ENCODE results near the gene CDK2. TPM values are rescaled to one million over a fixed set of nuclear protein-coding genes. Genes with fewer than 3 reads are reported as not detected.

The CDK2 gene
- total RNA-seq, 1 experiment from 2014 or later, result 23.8 TPM

DNA sequence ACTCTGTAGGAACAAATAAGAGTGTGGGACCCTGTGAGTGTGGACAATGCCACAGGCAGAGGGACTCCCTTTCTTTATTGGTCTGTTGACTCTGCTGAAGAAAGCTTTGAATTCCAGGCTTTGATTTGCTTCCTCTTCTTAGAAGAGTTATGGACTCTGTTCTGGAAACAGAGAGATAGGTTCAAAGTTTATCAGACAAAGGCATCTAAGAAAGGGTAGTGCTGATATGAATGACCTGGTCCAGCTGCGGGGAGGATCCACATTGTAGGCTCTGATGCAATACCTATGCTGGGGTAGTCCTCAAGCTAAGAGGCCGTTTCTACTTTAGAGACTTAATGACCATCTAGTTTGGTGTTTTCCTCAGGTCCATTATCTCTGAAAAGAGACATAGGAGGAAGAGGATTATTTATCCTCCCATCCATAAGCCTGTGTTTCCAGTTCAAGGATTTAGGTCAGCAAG is 43.5 kb downstream of the CDK2 start:
- Mint-ChIP-seq H3K4me1 (ENCODE audit: insufficient read depth, unreplicated experiment) (no peaks in the 10 kb centered on the region), H3K27me3 (ENCODE audit: insufficient read depth, unreplicated experiment) (no peaks in the 10 kb centered on the region), H3K36me3 (ENCODE audit: insufficient read depth, unreplicated experiment) (peaks cover 6% of the 10 kb centered on the region), H3K9me3 (ENCODE audit: unreplicated experiment) (no peaks in the 10 kb centered on the region), H3K27ac (ENCODE audit: low read depth, unreplicated experiment) (no peak overlapping the region), H3K4me3 (ENCODE audit: unreplicated experiment) (no peak overlapping the region)
- CTCF ChIA-PET, result interaction anchor here (0.7 to 3.0 kb wide), 2 partner anchors 14 to 98 kb away, joined by 3 to 19 read pairs; partner anchors contain the start of gene SUOX
- intact Hi-C loops (cut with micrococcal nuclease), result no loop called here
- POLR2A ChIA-PET, result interaction anchor here (0.7 to 4.9 kb wide), 3 partner anchors 13 to 36 kb away, joined by 3 to 62 read pairs (median 7); partner anchors contain the start of genes RAB5B and SUOX
- TF ChIP-seq, protein P1, sequence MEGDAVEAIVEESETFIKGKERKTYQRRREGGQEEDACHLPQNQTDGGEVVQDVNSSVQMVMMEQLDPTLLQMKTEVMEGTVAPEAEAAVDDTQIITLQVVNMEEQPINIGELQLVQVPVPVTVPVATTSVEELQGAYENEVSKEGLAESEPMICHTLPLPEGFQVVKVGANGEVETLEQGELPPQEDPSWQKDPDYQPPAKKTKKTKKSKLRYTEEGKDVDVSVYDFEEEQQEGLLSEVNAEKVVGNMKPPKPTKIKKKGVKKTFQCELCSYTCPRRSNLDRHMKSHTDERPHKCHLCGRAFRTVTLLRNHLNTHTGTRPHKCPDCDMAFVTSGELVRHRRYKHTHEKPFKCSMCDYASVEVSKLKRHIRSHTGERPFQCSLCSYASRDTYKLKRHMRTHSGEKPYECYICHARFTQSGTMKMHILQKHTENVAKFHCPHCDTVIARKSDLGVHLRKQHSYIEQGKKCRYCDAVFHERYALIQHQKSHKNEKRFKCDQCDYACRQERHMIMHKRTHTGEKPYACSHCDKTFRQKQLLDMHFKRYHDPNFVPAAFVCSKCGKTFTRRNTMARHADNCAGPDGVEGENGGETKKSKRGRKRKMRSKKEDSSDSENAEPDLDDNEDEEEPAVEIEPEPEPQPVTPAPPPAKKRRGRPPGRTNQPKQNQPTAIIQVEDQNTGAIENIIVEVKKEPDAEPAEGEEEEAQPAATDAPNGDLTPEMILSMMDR (IDR thresholded peaks at IDR 0.05; ENCODE audit: unreplicated experiment), result no peak
- no peak for DNase-seq (ENCODE audit: unreplicated experiment)
- BruUV-seq (replicated peaks), result no TSS peak

DNA sequence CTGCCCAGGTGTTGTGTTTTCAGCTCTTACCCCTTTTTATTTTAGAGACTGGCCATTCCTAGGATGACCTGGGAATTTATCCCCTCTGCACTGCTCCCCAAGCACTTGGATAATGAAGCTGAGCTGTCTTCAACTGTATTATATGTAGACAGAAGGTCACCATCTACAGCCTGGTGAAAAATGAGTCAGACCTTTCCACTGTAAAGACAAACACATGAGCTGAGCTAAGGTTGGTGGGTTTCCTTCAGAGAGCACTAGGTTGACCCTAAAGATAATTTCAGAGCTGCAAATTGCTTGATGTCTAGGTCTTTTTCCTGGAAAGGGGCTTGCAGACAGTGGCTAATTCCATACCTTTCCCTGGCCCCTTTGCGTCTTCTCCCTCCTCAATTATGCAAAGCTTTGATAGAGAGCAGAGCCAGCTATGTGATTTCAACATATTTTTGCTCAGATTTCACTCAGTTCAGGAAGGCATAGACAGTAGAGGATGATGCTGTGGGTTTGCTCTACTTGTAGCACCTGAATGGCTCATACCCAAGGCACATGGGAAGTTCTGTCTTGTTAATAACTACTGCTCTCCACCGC is 45.0 kb downstream of the CDK2 start:
- no peaks in the 10 kb centered on the region for H3K4me1 Mint-ChIP-seq (ENCODE audit: insufficient read depth, unreplicated experiment)
- TF ChIP-seq, protein P1 (IDR thresholded peaks at IDR 0.05; ENCODE audit: unreplicated experiment), result no peak
- no peaks in the 10 kb centered on the region for H3K9me3 Mint-ChIP-seq (ENCODE audit: unreplicated experiment)
- H3K4me3 Mint-ChIP-seq (ENCODE audit: unreplicated experiment), result no peak overlapping the region
- BruUV-seq (replicated peaks), result no TSS peak
- intact Hi-C loops (cut with micrococcal nuclease), result no loop called here
- H3K27ac Mint-ChIP-seq (ENCODE audit: low read depth, unreplicated experiment), result peak overlapping the region; percentile 49
- CTCF ChIA-PET, result interaction anchor here (0.6 to 1.4 kb wide), 4 partner anchors 13 to 66 kb away, joined by 3 to 7 read pairs (median 4); no protein-coding TSS in a partner anchor
- POLR2A ChIA-PET, result interaction anchor here (0.5 to 1.1 kb wide), 4 partner anchors 22 to 146 kb away, joined by 3 to 4 read pairs (median 4); partner anchors contain the start of gene PYM1
- peaks cover 6% of the 10 kb centered on the region for H3K36me3 Mint-ChIP-seq (ENCODE audit: insufficient read depth, unreplicated experiment)
- DNase-seq (ENCODE audit: unreplicated experiment), result no peak
- no peaks in the 10 kb centered on the region for H3K27me3 Mint-ChIP-seq (ENCODE audit: insufficient read depth, unreplicated experiment)

DNA sequence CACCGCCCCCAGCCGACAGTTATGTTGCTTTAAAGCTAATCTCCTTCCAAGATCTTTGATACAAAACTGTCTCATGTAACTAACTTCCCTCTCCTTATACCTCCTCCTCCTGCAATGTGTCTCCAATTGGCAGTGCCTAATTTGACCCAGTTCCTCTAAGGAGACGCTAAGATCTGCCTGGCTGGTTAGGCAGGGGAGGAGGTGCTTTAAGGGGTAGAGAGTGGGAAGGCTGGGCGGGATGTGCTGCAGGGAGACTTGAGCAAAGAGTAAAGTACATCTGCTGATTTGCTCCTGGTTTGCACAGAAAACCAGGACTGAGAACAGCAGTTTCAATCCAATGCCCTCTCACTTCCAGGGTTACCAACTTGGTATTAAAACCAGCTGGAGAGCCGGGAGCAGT is 46.9 kb downstream of the CDK2 start:
- no peak for DNase-seq (ENCODE audit: unreplicated experiment)
- CTCF ChIA-PET, result interaction anchor here (1.1 to 1.3 kb wide), 3 partner anchors 16 to 39 kb away, joined by 3 to 4 read pairs (median 4); partner anchors contain the start of gene SUOX
- TF ChIP-seq, protein P1 (IDR thresholded peaks at IDR 0.05; ENCODE audit: unreplicated experiment), result no peak
- no peaks in the 10 kb centered on the region for H3K9me3 Mint-ChIP-seq (ENCODE audit: unreplicated experiment)
- peaks cover 6% of the 10 kb centered on the region for H3K36me3 Mint-ChIP-seq (ENCODE audit: insufficient read depth, unreplicated experiment)
- H3K27ac Mint-ChIP-seq (ENCODE audit: low read depth, unreplicated experiment), result no peak overlapping the region
- intact Hi-C loops (cut with micrococcal nuclease), result no loop called here
- H3K4me1 Mint-ChIP-seq (ENCODE audit: insufficient read depth, unreplicated experiment), result no peaks in the 10 kb centered on the region
- no peak overlapping the region for H3K4me3 Mint-ChIP-seq (ENCODE audit: unreplicated experiment)
- BruUV-seq (replicated peaks), result no TSS peak
- H3K27me3 Mint-ChIP-seq (ENCODE audit: insufficient read depth, unreplicated experiment), result no peaks in the 10 kb centered on the region
- POLR2A ChIA-PET, result no interaction called here

DNA sequence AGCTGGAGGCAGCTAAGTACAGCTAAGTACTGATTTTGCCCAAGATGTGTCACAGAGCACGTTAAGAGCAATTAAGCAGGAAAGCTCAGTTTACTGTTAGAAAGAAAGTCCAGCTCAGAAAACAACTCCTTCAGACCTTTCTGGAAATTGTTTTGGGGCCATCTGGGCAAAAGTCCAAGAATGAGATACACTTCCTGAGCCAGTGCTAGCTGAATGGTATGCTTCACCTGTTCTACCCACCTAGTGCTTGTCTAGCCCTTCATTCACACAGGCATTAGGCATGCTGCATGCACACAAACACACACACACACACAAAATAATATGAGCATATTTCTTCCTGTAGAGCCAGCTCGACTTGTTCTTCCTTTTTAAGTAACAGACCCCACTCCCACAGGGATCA is 47.6 kb downstream of the CDK2 start:
- no peak for DNase-seq (ENCODE audit: unreplicated experiment)
- POLR2A ChIA-PET, result no interaction called here
- Mint-ChIP-seq H3K4me3 (ENCODE audit: unreplicated experiment) (no peak overlapping the region), H3K4me1 (ENCODE audit: insufficient read depth, unreplicated experiment) (no peaks in the 10 kb centered on the region), H3K27ac (ENCODE audit: low read depth, unreplicated experiment) (no peak overlapping the region), H3K9me3 (ENCODE audit: unreplicated experiment) (no peaks in the 10 kb centered on the region), H3K27me3 (ENCODE audit: insufficient read depth, unreplicated experiment) (no peaks in the 10 kb centered on the region), H3K36me3 (ENCODE audit: insufficient read depth, unreplicated experiment) (peaks cover 6% of the 10 kb centered on the region)
- TF ChIP-seq, protein P1 (IDR thresholded peaks at IDR 0.05; ENCODE audit: unreplicated experiment), result no peak
- intact Hi-C loops (cut with micrococcal nuclease), result no loop called here
- CTCF ChIA-PET, result interaction anchor here (0.6 to 1.3 kb wide), 4 partner anchors 17 to 106 kb away, joined by 3 to 4 read pairs (median 4); partner anchors contain the start of gene SUOX
- no TSS peak for BruUV-seq (replicated peaks)
